ENCODE data around the gene XYLT1. TPM values are rescaled to one million over a fixed set of nuclear protein-coding genes. Genes with fewer than 3 reads are reported as not detected.

XYLT1 gene
- polyA plus RNA-seq, 1 of the 3 experiments (the other 2 are of a cell fraction), result 17.6 TPM

GRCh38 chr16:17117906-17118577 is 352.7 kb downstream of the XYLT1 start:
- no peak overlapping the region for H3K4me3 ChIP-seq (ENCODE audit: low read depth in 2 of 2, low read length in 1 of 2)
- H3K27ac ChIP-seq (ENCODE audit: low read depth in 2 of 2, low read length in 1 of 2), result no peak overlapping the region
- H3K4me1 ChIP-seq (ENCODE audit: control insufficient read depth in 1 of 2, insufficient read depth in 2 of 2, low read depth in 1 of 2, low read length in 1 of 2), result no peaks in the 10 kb centered on the region; a peak in 1 of 4 replicates
- no peak overlapping the region for H3K4me2 ChIP-seq
- H3K79me2 ChIP-seq (ENCODE audit: insufficient read depth), result no peaks in the 10 kb centered on the region; the same call in 1 of the 2 replicates
- H3K9me2 ChIP-seq, result no peaks in the 10 kb centered on the region
- 76% methylated on average over 5 of the region's 5 CpGs for WGBS (ENCODE audit: low lambda C conversion rate)
- H3K36me3 ChIP-seq (replicated peaks in 1 of 2; ENCODE audit: control insufficient read depth in 1 of 2, insufficient read depth in 2 of 2, low read length in 1 of 2), result peaks cover 14 to 59% of the 10 kb centered on the region in 2 experiments
- H2AFZ ChIP-seq (ENCODE audit: low read depth), result no peak overlapping the region
- no peaks in the 10 kb centered on the region for H3K9me3 ChIP-seq
- DNase-seq, result no peak
- ChIA-PET CTCF (interaction anchor here (0.7 kb wide), 1 partner anchor 1179 kb away, joined by 3 read pairs; no protein-coding TSS in a partner anchor), POLR2A (no interaction called here)
- peaks cover 26% of the 10 kb centered on the region for H3F3A ChIP-seq (replicated peaks; ENCODE audit: insufficient read depth)
- H3K9ac ChIP-seq, result no peak overlapping the region
- peaks cover 29% of the 10 kb centered on the region; the same call in 1 of the 2 replicates for H4K20me1 ChIP-seq (ENCODE audit: insufficient read depth)
- no peaks in the 10 kb centered on the region for H3K27me3 ChIP-seq (ENCODE audit: insufficient read depth)
- TF ChIP-seq MXI1 (IDR thresholded peaks at IDR 0.05; ENCODE audit: low read depth, low read length) (no peak), GATA2 (CRISPR knock-in tag; IDR thresholded peaks at IDR 0.05) (no peak), JUND (IDR thresholded peaks at IDR 0.05) (no peak), ELF1 (IDR thresholded peaks at IDR 0.05) (no peak), RCOR1 (IDR thresholded peaks at IDR 0.05; ENCODE audit: low read length) (no peak), RFX5 (IDR thresholded peaks at IDR 0.05; ENCODE audit: low read length) (no peak), POLR2AphosphoS5 (IDR thresholded peaks at IDR 0.05; ENCODE audit: low read depth, low read length) (no peak), SIN3A (IDR thresholded peaks at IDR 0.05; ENCODE audit: borderline replicate concordance, low read depth, low read length) (no peak), EP300 (IDR thresholded peaks at IDR 0.05; ENCODE audit: borderline replicate concordance in 1 of 2, low read depth in 1 of 2, low read length in 1 of 2) (no peak), FOXM1 (IDR thresholded peaks at IDR 0.05; ENCODE audit: low read depth) (no peak), USF2 (IDR thresholded peaks at IDR 0.05; ENCODE audit: borderline replicate concordance, low read depth, low read length) (no peak), SMC3 (IDR thresholded peaks at IDR 0.05; ENCODE audit: low read depth, low read length) (no peak)
- TF ChIP-seq, protein P1, sequence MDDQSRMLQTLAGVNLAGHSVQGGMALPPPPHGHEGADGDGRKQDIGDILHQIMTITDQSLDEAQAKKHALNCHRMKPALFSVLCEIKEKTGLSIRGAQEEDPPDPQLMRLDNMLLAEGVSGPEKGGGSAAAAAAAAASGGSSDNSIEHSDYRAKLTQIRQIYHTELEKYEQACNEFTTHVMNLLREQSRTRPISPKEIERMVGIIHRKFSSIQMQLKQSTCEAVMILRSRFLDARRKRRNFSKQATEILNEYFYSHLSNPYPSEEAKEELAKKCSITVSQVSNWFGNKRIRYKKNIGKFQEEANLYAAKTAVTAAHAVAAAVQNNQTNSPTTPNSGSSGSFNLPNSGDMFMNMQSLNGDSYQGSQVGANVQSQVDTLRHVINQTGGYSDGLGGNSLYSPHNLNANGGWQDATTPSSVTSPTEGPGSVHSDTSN (IDR thresholded peaks at IDR 0.05), result no peak

- Histone ChIP-seq H3K4me3 (ENCODE audit: low read depth in 2 of 2, low read length in 1 of 2) (no peak overlapping the region), H3K27ac (ENCODE audit: low read depth in 2 of 2, low read length in 1 of 2) (no peak overlapping the region), H3K79me2 (ENCODE audit: insufficient read depth) (no peaks in the 10 kb centered on the region; the same call in 1 of the 2 replicates), H3K9me3 (no peaks in the 10 kb centered on the region), H3K4me1 (ENCODE audit: control insufficient read depth in 1 of 2, insufficient read depth in 2 of 2, low read depth in 1 of 2, low read length in 1 of 2) (no peaks in the 10 kb centered on the region; a peak in 1 of 4 replicates), H3K9ac (no peak overlapping the region), H4K20me1 (ENCODE audit: insufficient read depth) (peaks cover 28% of the 10 kb centered on the region; the same call in 1 of the 2 replicates), H3K4me2 (no peak overlapping the region), H3K9me2 (no peaks in the 10 kb centered on the region), H2AFZ (ENCODE audit: low read depth) (no peak overlapping the region), H3K27me3 (ENCODE audit: insufficient read depth) (no peaks in the 10 kb centered on the region), H3F3A (replicated peaks; ENCODE audit: insufficient read depth) (peaks cover 29% of the 10 kb centered on the region), H3K36me3 (replicated peaks in 1 of 2; ENCODE audit: control insufficient read depth in 1 of 2, insufficient read depth in 2 of 2, low read length in 1 of 2) (peaks cover 14 to 49% of the 10 kb centered on the region in 2 experiments)
- ChIA-PET CTCF (interaction anchor here (0.7 kb wide), 1 partner anchor 1177 kb away, joined by 3 read pairs; no protein-coding TSS in a partner anchor), POLR2A (no interaction called here)
- 82% methylated on average over 4 of the region's 4 CpGs for WGBS (ENCODE audit: low lambda C conversion rate)
- DNase-seq, result no peak
- no peak for TF ChIP-seq EZH2phosphoT487 (IDR thresholded peaks at IDR 0.05; ENCODE audit: borderline replicate concordance, low read depth)
- TF ChIP-seq SMC3 (IDR thresholded peaks at IDR 0.05; ENCODE audit: low read depth, low read length), result no peak
- no peak for TF ChIP-seq SIN3A (IDR thresholded peaks at IDR 0.05; ENCODE audit: borderline replicate concordance, low read depth, low read length)
- no peak for TF ChIP-seq RFX5 (IDR thresholded peaks at IDR 0.05; ENCODE audit: low read length)
- no peak for TF ChIP-seq RXRA (IDR thresholded peaks at IDR 0.05; ENCODE audit: borderline replicate concordance, low read depth)
- TF ChIP-seq, protein P2, sequence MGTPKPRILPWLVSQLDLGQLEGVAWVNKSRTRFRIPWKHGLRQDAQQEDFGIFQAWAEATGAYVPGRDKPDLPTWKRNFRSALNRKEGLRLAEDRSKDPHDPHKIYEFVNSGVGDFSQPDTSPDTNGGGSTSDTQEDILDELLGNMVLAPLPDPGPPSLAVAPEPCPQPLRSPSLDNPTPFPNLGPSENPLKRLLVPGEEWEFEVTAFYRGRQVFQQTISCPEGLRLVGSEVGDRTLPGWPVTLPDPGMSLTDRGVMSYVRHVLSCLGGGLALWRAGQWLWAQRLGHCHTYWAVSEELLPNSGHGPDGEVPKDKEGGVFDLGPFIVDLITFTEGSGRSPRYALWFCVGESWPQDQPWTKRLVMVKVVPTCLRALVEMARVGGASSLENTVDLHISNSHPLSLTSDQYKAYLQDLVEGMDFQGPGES (IDR thresholded peaks at IDR 0.05; ENCODE audit: low read depth, low read length), result no peak
- TF ChIP-seq USF2 (IDR thresholded peaks at IDR 0.05; ENCODE audit: borderline replicate concordance, low read depth, low read length), result no peak
These were observed 354.0 kb downstream of the XYLT1 start for GRCh38 chr16:17116595-17117322.

Measured in SK-N-SH (cell line).